Esophagus squamous epithelium (tissue), 4 donors: ENCODE data around the gene NPAS2.

Source experiments
- POLR2A ChIP-seq, 4 donors: fragments of 450-650 bp; IDR thresholded peaks; one replicate each; pipeline ENCODE4 v1.6.1; 2017; ENCODE audit warnings: antibody characterized with exemption in 4 of 4, mild to moderate bottlenecking in 4 of 4, moderate library complexity in 3 of 4
- TF ChIP-seq, protein P1 (sequence below), 6 experiments: fragments of 450-650 bp in 4 of 6; fragments of 200-600 bp in 2 of 6; sonication (generic) in 2 of 6; IDR thresholded peaks; one replicate each; pipeline ENCODE4 v1.5.1; 2016 to 2019; ENCODE audit warnings: antibody characterized with exemption in 6 of 6, mild to moderate bottlenecking in 4 of 6, moderate library complexity in 4 of 6

GRCh38 chr2:100955226-100955625 lies 135.3 kb downstream of the NPAS2 start:
- TF ChIP-seq, protein P1, sequence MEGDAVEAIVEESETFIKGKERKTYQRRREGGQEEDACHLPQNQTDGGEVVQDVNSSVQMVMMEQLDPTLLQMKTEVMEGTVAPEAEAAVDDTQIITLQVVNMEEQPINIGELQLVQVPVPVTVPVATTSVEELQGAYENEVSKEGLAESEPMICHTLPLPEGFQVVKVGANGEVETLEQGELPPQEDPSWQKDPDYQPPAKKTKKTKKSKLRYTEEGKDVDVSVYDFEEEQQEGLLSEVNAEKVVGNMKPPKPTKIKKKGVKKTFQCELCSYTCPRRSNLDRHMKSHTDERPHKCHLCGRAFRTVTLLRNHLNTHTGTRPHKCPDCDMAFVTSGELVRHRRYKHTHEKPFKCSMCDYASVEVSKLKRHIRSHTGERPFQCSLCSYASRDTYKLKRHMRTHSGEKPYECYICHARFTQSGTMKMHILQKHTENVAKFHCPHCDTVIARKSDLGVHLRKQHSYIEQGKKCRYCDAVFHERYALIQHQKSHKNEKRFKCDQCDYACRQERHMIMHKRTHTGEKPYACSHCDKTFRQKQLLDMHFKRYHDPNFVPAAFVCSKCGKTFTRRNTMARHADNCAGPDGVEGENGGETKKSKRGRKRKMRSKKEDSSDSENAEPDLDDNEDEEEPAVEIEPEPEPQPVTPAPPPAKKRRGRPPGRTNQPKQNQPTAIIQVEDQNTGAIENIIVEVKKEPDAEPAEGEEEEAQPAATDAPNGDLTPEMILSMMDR (IDR thresholded peaks at IDR 0.05), result no peak
- TF ChIP-seq POLR2A (IDR thresholded peaks at IDR 0.05), result no peak
